ENCODE measurements around the gene ANAPC1.
"Not testable (repeated sequence)": the region's sequence is repeated elsewhere in the genome, so short reads cannot be mapped to it uniquely, and the experiment has no call there.

- not testable (repeated sequence) for TF ChIP-seq CTCF (IDR thresholded peaks at IDR 0.05; ENCODE audit: low read length); EZH2 (IDR thresholded peaks at IDR 0.05; ENCODE audit: borderline replicate concordance, low read length)
Observed at GRCh38 chr2:111760697-111761284, 123.2 kb downstream of the ANAPC1 start.
